T-helper 17 cell (primary cell): ENCODE results near the gene SLC25A21. TPM values are rescaled to one million over a fixed set of nuclear protein-coding genes. Genes with fewer than 3 reads are reported as not detected.
"Not testable (repeated sequence)": the region's sequence is repeated elsewhere in the genome, so short reads cannot be mapped to it uniquely, and the experiment has no call there.

Source experiments
- ATAC-seq: fragments of 150-1000 bp; cut with Tn5 transposase; 2 replicates; pipeline ENCODE4 v1.10.0; 2021; ENCODE audit warnings: mild to moderate bottlenecking, moderate library complexity
- DNase-seq, 3 donors: peaks; one replicate each; pipeline versions ENCODE4 v3.0.0 to v3.0.0-alpha.2; 2020 to 2021
- H3K9me3 ChIP-seq: one replicate; pipeline ENCODE4 v1.7.0; 2013; ENCODE audit warnings: low read length, mild to moderate bottlenecking; ENCODE audit not compliant: control insufficient read depth, poor library complexity, severe bottlenecking
- H3K27ac Mint-ChIP-seq: one replicate; pipeline ENCODE4 v1.8.0; 2022; ENCODE audit warnings: mild to moderate bottlenecking, moderate library complexity, mixed read lengths
- H3K27me3 Mint-ChIP-seq: one replicate; pipeline ENCODE4 v1.8.0; 2022; ENCODE audit warnings: mixed read lengths
- H3K36me3 Mint-ChIP-seq: one replicate; pipeline ENCODE4 v1.8.0; 2022; ENCODE audit warnings: low read depth, mixed read lengths
- H3K4me1 Mint-ChIP-seq: one replicate; pipeline ENCODE4 v1.8.0; 2022; ENCODE audit warnings: mild to moderate bottlenecking, mixed read lengths
- H3K4me3 Mint-ChIP-seq: one replicate; pipeline ENCODE4 v1.8.0; 2022; ENCODE audit warnings: mild to moderate bottlenecking, moderate library complexity, mixed read lengths
- total RNA-seq, 4 donors: library from RNA in 2 of 4; stranded (reverse) in 2 of 4; gene quantifications; one replicate each; pipeline ENCODE4 v1.2.3 and lab custom pipeline; 2022 to 2026

Gene SLC25A21
- total RNA-seq, 2 donors from 2014 or later: not detected

DNA sequence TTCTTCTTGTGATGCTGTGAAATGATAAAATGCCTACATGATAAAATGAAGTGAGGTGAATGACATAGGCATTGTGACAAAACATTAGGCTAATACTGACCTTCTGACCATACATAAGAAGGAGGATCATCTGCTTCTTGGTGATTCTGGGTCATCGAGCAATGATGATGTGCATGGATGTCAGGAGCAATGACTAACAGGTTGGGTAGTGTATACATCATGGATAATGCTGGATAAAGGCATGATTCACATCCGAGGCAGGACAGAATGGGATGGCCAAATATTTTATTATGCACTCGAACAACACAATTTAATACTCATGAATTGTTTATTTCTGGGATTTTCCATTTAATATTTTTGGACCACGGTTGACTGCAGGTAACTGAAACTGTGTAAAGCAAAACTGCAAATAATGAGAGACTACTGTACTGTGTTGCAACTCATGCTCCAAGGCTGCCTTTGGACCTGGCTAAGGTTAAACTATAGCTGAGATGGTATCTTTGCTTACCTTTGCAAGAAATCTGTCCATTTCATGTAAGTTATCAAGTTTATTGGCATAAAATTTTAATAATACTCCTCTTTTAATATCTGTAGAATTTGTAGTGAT lies 7.6 kb upstream of the SLC25A21 start:
- no peaks in the 10 kb centered on the region for H3K9me3 ChIP-seq
- Mint-ChIP-seq H3K27ac (no peak overlapping the region), H3K27me3 (no peaks in the 10 kb centered on the region), H3K4me3 (no peak overlapping the region), H3K36me3 (no peaks in the 10 kb centered on the region), H3K4me1 (no peaks in the 10 kb centered on the region)
- DNase-seq (no peak), ATAC-seq (no peak)

DNA sequence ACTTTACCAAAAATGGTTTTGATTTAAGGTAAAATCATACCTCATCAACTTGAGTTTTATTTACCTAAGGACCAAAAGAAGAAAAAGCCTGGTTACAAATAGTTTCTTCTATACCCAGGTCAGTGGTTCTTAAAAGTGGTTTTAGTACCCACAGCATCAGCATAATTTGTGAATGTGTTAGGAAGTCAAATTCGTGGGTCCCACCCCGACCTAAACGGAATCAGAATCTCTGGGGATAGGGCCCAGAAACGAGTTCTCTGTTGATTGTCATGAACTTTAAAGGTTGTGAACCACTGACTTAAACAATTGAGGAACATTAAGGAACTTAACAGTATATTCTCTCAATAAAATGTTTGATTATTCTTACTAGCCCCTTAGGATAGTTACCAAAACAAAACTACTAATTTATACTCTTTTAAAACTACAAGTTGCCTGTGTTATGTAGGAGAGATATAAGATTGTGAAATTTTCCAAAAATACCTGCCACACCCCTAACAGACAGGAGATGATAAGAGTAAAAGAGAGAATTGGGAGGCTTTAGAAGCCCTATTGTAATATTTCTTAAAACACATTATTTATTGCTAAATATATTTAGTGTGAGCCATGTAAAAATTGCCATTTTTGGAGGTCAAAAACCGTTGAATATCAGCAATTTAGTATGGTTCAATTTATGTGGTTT lies 669 bp upstream of the SLC25A21 start:
- DNase-seq (no peak), ATAC-seq (no peak)
- peaks cover 6% of the 10 kb centered on the region for H3K27me3 Mint-ChIP-seq
- no peak overlapping the region for H3K4me3 Mint-ChIP-seq
- no peaks in the 10 kb centered on the region for H3K36me3 Mint-ChIP-seq
- H3K9me3 ChIP-seq: no peaks in the 10 kb centered on the region
- no peak overlapping the region for H3K27ac Mint-ChIP-seq
- no peaks in the 10 kb centered on the region for H3K4me1 Mint-ChIP-seq

DNA sequence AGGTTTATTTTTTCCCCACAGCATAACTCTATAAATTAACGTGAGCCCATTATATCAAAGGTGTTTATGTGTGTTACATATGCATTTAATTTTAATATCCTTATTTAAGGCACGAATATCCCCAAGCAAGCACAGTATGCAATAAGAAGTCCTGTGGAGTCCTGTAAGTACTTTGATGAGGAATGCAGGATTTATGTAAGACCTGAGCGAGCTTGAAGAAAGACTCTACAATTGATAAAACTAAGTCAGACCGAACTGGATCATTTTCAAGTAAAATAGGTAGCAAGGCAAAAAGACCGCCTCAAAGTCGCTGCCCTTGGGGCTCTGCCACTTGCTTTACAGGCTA lies 755 bp downstream of the SLC25A21 start:
- H3K27ac Mint-ChIP-seq: no peak overlapping the region
- no peak overlapping the region for H3K4me3 Mint-ChIP-seq
- no peak for ATAC-seq
- no peak for DNase-seq
- no peaks in the 10 kb centered on the region for H3K4me1 Mint-ChIP-seq
- no peaks in the 10 kb centered on the region for H3K9me3 ChIP-seq
- H3K36me3 Mint-ChIP-seq: no peaks in the 10 kb centered on the region
- H3K27me3 Mint-ChIP-seq: peaks cover 6% of the 10 kb centered on the region

DNA sequence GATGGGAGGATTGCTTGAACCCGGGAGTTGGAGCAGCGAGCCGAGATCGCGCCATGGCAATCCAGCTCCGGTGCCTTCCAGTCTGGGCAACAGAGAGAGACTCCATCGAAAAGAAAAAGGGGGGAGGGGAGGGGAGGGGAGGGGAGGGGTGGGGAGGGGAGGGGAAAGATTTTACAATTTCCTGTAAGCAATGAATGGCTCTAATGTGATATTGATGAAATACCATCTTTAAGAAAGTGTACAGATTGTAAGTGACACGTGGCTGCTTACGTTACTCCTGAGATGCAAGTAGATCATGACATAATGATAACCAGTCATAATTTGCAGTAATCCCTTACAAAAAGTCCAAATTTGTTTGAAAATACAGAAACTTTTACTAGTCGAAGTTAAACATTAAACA lies 1.4 kb downstream of the SLC25A21 start:
- no peaks in the 10 kb centered on the region for H3K9me3 ChIP-seq
- H3K36me3 Mint-ChIP-seq: no peaks in the 10 kb centered on the region
- H3K4me1 Mint-ChIP-seq: no peaks in the 10 kb centered on the region
- H3K27me3 Mint-ChIP-seq: peaks cover 6% of the 10 kb centered on the region
- H3K4me3 Mint-ChIP-seq: no peak overlapping the region
- no peak overlapping the region for H3K27ac Mint-ChIP-seq
- ATAC-seq: no peak
- no peak for DNase-seq

DNA sequence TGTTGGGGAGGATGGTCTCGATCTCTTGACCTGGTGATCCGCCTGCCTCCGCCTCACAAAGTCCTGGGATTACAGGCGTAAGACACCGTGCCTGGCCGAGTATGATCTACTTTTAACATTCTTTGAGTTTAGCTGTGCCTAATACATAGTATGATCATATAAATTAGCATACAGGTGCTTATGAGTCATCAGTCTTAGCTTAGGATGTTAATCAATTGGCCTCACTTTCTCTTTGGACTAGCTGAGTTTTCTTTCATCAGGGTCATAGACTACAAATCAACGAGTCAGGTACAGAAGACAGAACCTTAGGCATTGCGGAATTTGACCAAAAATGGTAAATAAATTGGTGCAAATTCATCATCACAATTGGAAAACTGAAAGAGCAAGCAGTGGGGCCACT lies 2.2 kb downstream of the SLC25A21 start:
- DNase-seq: no peak
- Mint-ChIP-seq H3K4me3 (no peak overlapping the region), H3K27ac (no peak overlapping the region), H3K27me3 (peaks cover 6% of the 10 kb centered on the region), H3K36me3 (no peaks in the 10 kb centered on the region), H3K4me1 (no peaks in the 10 kb centered on the region)
- ATAC-seq: no peak
- H3K9me3 ChIP-seq: no peaks in the 10 kb centered on the region

DNA sequence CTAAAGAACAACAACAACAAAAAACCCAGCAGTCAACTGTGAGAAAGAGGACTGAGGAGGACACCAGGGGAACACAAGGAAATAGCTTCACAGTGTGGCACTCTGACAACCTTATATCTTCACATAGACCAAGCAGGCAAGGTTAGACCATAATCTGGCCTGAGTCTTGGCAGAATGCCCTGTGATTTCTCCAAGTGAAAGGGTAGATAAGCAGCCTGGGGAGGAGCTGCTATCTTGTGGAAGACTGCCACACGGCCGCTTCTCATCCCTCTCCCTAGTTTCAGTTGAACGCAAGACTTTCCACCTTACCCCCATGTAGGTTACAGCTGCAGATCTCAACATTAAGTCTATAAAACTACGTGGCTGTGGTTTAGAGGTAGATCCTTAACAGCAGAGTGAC lies 3.7 kb downstream of the SLC25A21 start:
- Mint-ChIP-seq H3K27me3 (peaks cover 6% of the 10 kb centered on the region), H3K36me3 (no peaks in the 10 kb centered on the region), H3K4me3 (no peak overlapping the region), H3K4me1 (no peaks in the 10 kb centered on the region), H3K27ac (no peak overlapping the region)
- no peaks in the 10 kb centered on the region for H3K9me3 ChIP-seq
- no peak for ATAC-seq
- no peak for DNase-seq

DNA sequence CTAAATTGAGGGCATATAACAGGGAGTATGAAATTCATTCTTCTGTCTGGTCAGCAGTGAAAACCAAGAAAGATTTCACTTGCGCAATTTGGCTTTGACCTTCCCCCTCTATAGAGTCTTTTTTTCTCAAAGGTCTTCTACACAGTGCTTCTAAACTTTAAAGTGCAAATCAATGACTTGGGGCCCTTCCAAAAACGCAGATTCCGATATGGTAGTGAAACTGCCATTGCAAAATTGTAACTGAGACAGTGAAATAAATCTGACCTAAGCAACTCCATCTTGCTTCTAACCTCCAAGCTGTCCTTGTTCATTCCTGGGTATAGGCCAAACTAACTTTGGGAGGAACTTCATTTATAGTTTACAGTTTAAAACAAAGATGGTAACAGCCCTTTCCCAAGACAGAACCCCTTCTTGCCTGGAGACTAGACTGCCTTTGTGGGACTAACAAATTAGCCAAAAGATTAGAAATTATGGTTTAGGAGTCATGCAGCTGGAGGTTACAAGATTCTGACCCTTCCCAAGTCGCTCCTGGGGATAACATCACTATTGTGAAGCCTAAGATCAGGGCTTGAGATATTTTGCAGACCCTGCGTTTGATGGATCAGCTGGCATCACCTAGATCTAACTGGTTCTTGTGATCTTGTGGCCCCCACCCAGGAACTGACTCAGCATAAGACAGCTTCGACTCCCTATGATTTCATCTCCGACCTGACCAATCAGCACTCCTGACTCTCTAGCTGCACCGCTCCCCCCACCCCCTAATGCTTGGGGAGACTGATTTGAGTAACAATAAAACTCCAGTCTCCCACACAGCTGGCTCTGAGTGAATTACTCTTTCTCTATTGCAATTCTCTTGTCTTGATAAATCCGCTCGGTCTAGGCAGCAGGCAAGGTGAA lies 5.0 kb downstream of the SLC25A21 start:
- no peak overlapping the region for H3K27ac Mint-ChIP-seq

DNA sequence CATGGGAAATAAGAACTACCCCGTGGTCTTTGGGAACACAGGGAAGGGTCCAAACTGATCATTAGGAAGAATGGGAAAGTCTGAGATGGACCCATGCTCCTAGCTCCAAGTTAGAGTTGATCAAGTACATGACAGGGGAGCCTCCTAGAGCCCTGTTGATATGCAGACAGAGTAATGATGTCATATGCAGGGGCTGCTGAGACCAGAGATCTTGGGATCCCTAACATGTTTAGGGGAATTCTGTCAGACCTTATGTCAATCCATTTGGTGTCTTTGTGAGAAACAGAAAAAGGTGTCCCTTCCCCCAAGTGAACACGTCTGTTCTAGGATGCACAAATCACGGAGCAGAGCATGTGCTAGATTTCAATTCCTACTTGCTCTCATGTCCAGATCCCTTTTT lies 6.6 kb downstream of the SLC25A21 start:
- H3K36me3 Mint-ChIP-seq: no peaks in the 10 kb centered on the region
- no peak overlapping the region for H3K4me3 Mint-ChIP-seq
- no peak overlapping the region for H3K27ac Mint-ChIP-seq
- no peaks in the 10 kb centered on the region for H3K4me1 Mint-ChIP-seq
- ATAC-seq (no peak), DNase-seq (no peak)
- H3K27me3 Mint-ChIP-seq: no peaks in the 10 kb centered on the region
- no peaks in the 10 kb centered on the region for H3K9me3 ChIP-seq

More for the DNA sequence above, 5.0 kb downstream of the SLC25A21 start:
- Mint-ChIP-seq H3K36me3 (no peaks in the 10 kb centered on the region), H3K4me3 (no peak overlapping the region), H3K4me1 (no peaks in the 10 kb centered on the region), H3K27me3 (peaks cover 4% of the 10 kb centered on the region)
- H3K9me3 ChIP-seq: no peaks in the 10 kb centered on the region
- no peak for ATAC-seq
- DNase-seq: no peak

DNA sequence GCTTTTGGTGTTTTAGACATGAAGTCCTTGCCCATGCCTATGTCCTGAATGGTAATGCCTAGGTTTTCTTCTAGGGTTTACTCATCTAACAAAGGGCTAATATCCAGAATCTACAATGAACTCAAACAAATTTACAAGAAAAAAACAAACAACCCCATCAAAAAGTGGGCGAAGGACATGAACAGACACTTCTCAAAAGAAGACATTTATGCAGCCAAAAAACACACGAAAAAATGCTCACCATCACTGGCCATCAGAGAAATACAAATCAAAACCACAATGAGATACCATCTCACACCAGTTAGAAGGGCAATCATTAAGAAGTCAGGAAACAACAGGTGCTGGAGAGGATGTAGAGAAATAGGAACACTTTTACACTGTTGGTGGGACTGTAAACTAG lies 10.1 kb downstream of the SLC25A21 start:
- not testable (repeated sequence) for H3K27me3 Mint-ChIP-seq, DNase-seq, H3K4me1 Mint-ChIP-seq, ATAC-seq, H3K9me3 ChIP-seq, H3K27ac Mint-ChIP-seq, H3K4me3 Mint-ChIP-seq, H3K36me3 Mint-ChIP-seq

DNA sequence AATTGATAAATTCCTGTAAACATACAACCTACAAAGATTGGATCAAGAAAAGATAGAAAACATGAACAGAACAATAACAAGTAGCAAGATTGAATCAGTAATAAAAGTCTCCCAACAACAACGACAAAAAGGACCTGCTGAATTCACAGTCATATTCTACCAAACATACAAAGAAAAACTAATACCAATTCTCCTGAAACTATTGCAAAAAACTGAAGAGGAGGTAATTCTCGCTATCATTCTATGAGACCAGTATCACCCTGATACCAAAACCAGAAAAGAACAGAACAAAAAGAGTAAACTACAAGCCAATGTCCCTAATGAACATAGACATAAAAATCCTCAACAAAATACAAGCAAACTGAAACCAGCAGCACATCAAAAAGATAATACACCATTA lies 14.4 kb downstream of the SLC25A21 start:
- DNase-seq (no peak), ATAC-seq (no peak)
- H3K9me3 ChIP-seq: no peaks in the 10 kb centered on the region
- H3K27ac Mint-ChIP-seq: no peak overlapping the region
- H3K36me3 Mint-ChIP-seq: no peaks in the 10 kb centered on the region
- no peaks in the 10 kb centered on the region for H3K4me1 Mint-ChIP-seq
- no peaks in the 10 kb centered on the region for H3K27me3 Mint-ChIP-seq
- H3K4me3 Mint-ChIP-seq: no peak overlapping the region

DNA sequence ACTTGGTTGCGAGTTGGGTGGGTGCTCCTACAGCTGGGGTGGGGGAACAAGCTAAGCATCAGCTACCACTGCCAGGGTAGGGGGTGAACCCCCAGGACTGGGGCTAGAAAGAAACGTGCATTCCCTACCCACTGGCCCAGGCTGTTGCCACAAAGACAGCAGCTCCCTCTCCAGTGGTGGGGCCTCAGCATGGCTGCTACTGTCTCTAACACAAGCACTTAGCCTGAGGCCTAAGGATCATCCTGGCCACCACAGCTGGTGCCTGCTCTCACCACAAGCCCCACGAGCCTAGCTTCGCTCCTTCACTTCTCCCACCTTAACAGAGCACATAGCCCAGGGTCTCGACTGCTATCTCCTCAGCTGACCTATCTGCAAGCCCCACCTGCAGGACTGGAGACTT lies 18.9 kb downstream of the SLC25A21 start:
- ATAC-seq: no peak
- H3K36me3 Mint-ChIP-seq: no peaks in the 10 kb centered on the region
- no peaks in the 10 kb centered on the region for H3K4me1 Mint-ChIP-seq
- no peaks in the 10 kb centered on the region for H3K27me3 Mint-ChIP-seq
- DNase-seq: no peak
- H3K9me3 ChIP-seq: no peaks in the 10 kb centered on the region
- H3K4me3 Mint-ChIP-seq: no peak overlapping the region
- no peak overlapping the region for H3K27ac Mint-ChIP-seq

DNA sequence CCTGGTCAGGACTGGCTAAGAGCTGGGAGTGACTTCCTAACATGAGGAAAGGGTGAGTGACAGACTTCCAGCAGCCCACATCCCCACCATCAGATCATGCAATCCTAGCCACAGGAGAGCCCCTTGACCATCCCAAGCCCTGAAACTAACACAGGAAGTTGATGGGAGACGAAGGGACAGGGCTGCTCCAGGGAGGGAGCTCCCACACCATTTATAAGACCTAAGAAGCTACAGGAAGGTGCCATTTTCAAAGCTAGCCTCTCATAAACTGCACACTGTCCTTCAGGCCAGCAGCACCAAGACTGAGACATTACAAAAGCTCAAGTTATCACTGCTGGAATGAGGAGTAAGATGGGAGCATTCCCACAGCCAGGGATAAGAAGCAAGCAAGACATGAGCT lies 19.4 kb downstream of the SLC25A21 start:
- H3K9me3 ChIP-seq: no peaks in the 10 kb centered on the region
- no peak overlapping the region for H3K27ac Mint-ChIP-seq
- H3K27me3 Mint-ChIP-seq: no peaks in the 10 kb centered on the region
- ATAC-seq (no peak), DNase-seq (no peak)
- no peaks in the 10 kb centered on the region for H3K36me3 Mint-ChIP-seq
- no peak overlapping the region for H3K4me3 Mint-ChIP-seq
- H3K4me1 Mint-ChIP-seq: no peaks in the 10 kb centered on the region

DNA sequence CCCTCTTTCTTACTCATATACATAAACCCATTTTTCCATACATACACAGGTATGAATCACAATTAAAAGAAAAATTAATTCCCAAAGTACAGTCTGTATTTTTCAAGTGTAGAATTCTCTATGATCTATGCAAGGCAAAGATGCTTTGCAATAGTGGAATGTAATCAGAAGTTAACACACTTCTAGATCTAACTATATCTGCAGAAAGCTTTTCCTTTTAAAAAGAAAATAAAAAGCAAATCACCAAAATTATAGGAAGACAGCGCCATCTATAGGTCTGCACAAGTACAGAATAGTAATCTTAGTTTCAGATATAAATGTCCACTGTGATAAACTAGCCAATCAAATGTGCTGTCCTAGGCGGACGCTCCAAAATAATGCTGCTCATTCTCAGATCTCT lies 22.0 kb downstream of the SLC25A21 start:
- no peak for ATAC-seq
- H3K27ac Mint-ChIP-seq: no peak overlapping the region
- H3K4me3 Mint-ChIP-seq: no peak overlapping the region
- no peaks in the 10 kb centered on the region for H3K4me1 Mint-ChIP-seq
- H3K36me3 Mint-ChIP-seq: no peaks in the 10 kb centered on the region
- H3K27me3 Mint-ChIP-seq: no peaks in the 10 kb centered on the region
- H3K9me3 ChIP-seq: no peaks in the 10 kb centered on the region
- no peak for DNase-seq
